Vagina (tissue), 2 donors: Measurements from ENCODE around the gene IGHMBP2. TPM values are rescaled to one million over a fixed set of nuclear protein-coding genes. Genes with fewer than 3 reads are reported as not detected.
A peak's percentile ranks its signal among the peaks of the same experiment; 100 is the strongest.

Experiments
- DNase-seq, 2 donors: peaks; one replicate each; pipeline ENCODE4 v3.0.0-alpha.2; 2017; ENCODE audit errors: extremely low spot score in 2 of 2
- H3K27ac ChIP-seq: fragments of 200-600 bp; sonication (generic); one replicate; pipeline ENCODE4 v1.5.1; 2019
- H3K27me3 ChIP-seq: fragments of 200-600 bp; sonication (generic); one replicate; pipeline ENCODE4 v1.5.1; 2019
- H3K36me3 ChIP-seq, 2 donors: fragments of 200-600 bp; sonication (generic); one replicate each; pipeline ENCODE4 v1.5.1; 2017 to 2019
- H3K4me1 ChIP-seq: fragments of 200-600 bp; sonication (generic); one replicate; pipeline ENCODE4 v1.5.1; 2019
- H3K4me3 ChIP-seq, 2 donors: fragments of 200-600 bp; sonication (generic); 1 replicate in 1 of 2; 2 replicates in 1 of 2; pipeline ENCODE4 v1.5.1; 2016 to 2019
- H3K9me3 ChIP-seq: fragments of 200-600 bp; sonication (generic); one replicate; pipeline ENCODE4 v1.5.1; 2019
- POLR2A ChIP-seq, 2 donors: fragments of 450-650 bp; IDR thresholded peaks; one replicate each; pipeline ENCODE4 v1.6.1; 2017; ENCODE audit warnings: antibody characterized with exemption in 2 of 2, mild to moderate bottlenecking in 2 of 2, moderate library complexity in 2 of 2
- POLR2AphosphoS5 ChIP-seq, 2 donors: sonication (generic); formaldehyde crosslinking; IDR thresholded peaks; one replicate each; pipeline ENCODE4 v1.9.0; 2017; ENCODE audit warnings: antibody characterized with exemption in 2 of 2, mild to moderate bottlenecking in 2 of 2, low read depth in 1 of 2; ENCODE audit not compliant: insufficient read depth in 1 of 2
- intact Hi-C: fragments of 100-400 bp; cut with DNase I; formaldehyde crosslinking; loops from one replicate; pipeline ENCODE4 v1.15.1; 2023
- total RNA-seq: library from RNA; depleted of rRNA; stranded (reverse); fragments of >200 nt; gene quantifications from one replicate; pipeline ENCODE4 v1.2.3, GENCODE V29; 2016
- TF ChIP-seq, protein P1 (sequence below), 3 experiments: fragments of 450-650 bp in 2 of 3; fragments of 200-600 bp in 1 of 3; sonication (generic) in 1 of 3; IDR thresholded peaks; one replicate each; pipeline ENCODE4 v1.5.1; 2017 to 2019; ENCODE audit warnings: antibody characterized with exemption in 3 of 3, mild to moderate bottlenecking in 2 of 3, moderate library complexity in 2 of 3

The IGHMBP2 gene
- total RNA-seq, 1 donor from 2014 or later: 8.3 TPM

DNA sequence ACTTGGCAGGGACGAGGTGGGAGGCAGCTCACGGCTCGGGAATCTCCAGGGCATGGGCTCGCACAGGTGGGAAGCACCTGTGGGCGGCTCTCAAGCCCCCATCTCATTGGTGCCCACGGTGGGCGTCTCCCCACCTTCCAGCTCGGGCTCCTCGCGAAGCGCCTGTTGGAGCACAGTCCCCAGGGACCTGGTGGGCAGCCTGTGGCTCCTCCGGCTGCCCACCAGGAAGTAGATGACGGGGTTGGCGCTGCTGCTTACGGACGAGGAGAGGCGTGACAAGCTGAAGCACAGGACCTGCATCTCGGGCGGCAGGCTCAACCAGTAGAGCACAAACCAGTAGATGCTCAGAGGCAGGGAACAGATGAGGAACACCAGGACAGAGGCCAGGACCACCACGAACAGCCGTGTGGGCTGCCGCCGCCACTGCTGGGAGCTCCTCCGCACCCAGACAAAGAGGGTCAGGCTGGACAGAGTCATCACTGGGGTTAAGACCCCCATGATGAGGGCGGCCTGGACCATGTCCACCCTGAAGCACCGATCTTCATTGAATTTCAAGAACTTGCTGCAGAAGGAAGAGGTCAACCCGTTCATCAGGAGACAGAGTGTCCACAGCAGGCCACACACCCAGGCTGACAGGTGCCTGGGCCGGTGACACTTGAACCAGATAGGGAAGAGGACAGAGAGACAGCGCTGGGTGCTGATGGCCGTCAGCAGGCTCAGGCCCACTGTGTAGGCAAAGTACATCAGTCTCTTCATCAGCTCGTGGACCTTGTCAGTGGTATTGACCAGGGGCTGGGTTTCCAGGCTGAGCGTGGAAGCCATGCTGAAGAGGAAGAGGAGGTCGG, 76.5 kb downstream of the IGHMBP2 start:
- no peak overlapping the region for H3K4me3 ChIP-seq
- intact Hi-C loops: no loop called here
- no peaks in the 10 kb centered on the region for H3K27me3 ChIP-seq
- H3K4me1 ChIP-seq: peaks cover 8% of the 10 kb centered on the region
- no peak for DNase-seq
- TF ChIP-seq, protein P1, sequence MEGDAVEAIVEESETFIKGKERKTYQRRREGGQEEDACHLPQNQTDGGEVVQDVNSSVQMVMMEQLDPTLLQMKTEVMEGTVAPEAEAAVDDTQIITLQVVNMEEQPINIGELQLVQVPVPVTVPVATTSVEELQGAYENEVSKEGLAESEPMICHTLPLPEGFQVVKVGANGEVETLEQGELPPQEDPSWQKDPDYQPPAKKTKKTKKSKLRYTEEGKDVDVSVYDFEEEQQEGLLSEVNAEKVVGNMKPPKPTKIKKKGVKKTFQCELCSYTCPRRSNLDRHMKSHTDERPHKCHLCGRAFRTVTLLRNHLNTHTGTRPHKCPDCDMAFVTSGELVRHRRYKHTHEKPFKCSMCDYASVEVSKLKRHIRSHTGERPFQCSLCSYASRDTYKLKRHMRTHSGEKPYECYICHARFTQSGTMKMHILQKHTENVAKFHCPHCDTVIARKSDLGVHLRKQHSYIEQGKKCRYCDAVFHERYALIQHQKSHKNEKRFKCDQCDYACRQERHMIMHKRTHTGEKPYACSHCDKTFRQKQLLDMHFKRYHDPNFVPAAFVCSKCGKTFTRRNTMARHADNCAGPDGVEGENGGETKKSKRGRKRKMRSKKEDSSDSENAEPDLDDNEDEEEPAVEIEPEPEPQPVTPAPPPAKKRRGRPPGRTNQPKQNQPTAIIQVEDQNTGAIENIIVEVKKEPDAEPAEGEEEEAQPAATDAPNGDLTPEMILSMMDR (IDR thresholded peaks at IDR 0.05): no peak
- TF ChIP-seq POLR2AphosphoS5 (IDR thresholded peaks at IDR 0.05; ENCODE audit: insufficient read depth in 1 of 2, low read depth in 1 of 2): no peak
- TF ChIP-seq POLR2A (IDR thresholded peaks at IDR 0.05): no peak
- no peaks in the 10 kb centered on the region for H3K36me3 ChIP-seq
- H3K27ac ChIP-seq: no peak overlapping the region
- H3K9me3 ChIP-seq: no peaks in the 10 kb centered on the region

DNA sequence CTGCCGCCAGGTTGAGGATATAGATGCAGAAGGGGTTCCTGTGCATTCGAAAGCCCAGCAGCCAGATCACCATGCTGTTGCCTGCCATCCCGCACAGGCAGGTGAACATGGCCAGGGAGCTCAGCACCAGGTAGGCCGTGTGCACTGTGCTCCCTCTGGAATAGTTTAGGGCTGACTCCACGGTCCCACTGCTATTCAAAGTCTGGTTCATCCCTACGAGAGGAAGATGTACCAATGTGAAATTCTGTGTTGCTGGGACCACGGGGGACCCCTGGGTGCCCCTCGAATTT, 77.0 kb downstream of the IGHMBP2 start, which contains the start of gene MRGPRD:
MRGPRD (minus strand) TSS at position 211 of the 290 bp plus-strand sequence; CDS start at position 211, 0 bp downstream.
- Histone ChIP-seq H3K4me1 (peaks cover 8% of the 10 kb centered on the region), H3K27ac (no peak within 1 kb of the TSS), H3K4me3 (no peak within 1 kb of the TSS), H3K36me3 (no peaks in the 10 kb centered on the region), H3K27me3 (no peaks in the 10 kb centered on the region), H3K9me3 (no peaks in the 10 kb centered on the region)
- DNase-seq: no peak
- TF ChIP-seq POLR2A (IDR thresholded peaks at IDR 0.05) (no peak), POLR2AphosphoS5 (IDR thresholded peaks at IDR 0.05; ENCODE audit: insufficient read depth in 1 of 2, low read depth in 1 of 2) (no peak)
- TF ChIP-seq, protein P1 (IDR thresholded peaks at IDR 0.05): no peak
- intact Hi-C loops: no loop called here

DNA sequence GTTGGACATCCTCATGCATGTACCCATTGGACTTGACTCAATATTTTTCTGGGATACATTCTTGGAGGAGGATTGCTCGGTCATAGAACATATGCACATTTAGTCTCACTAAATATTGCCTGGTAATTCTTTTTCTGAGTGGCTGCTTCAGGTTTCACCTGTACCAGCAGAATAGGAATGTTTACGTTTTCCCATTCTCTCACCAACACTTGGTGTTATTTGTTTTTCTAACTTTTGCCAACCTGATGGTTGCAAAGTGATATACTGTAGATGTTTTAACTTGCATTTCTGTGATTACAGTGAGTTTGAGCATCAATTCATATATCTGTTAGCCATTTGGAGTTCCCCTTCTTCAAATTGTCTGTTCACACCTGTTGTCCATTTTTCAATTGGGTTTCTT, 78.4 kb downstream of the IGHMBP2 start:
- intact Hi-C loops: no loop called here
- no peaks in the 10 kb centered on the region for H3K27me3 ChIP-seq
- no peak for DNase-seq
- H3K4me1 ChIP-seq: peaks cover 8% of the 10 kb centered on the region
- TF ChIP-seq POLR2AphosphoS5 (IDR thresholded peaks at IDR 0.05; ENCODE audit: insufficient read depth in 1 of 2, low read depth in 1 of 2) (no peak), POLR2A (IDR thresholded peaks at IDR 0.05) (no peak)
- TF ChIP-seq, protein P1 (IDR thresholded peaks at IDR 0.05): no peak
- no peak overlapping the region for H3K4me3 ChIP-seq
- no peak overlapping the region for H3K27ac ChIP-seq
- H3K36me3 ChIP-seq: no peaks in the 10 kb centered on the region
- H3K9me3 ChIP-seq: no peaks in the 10 kb centered on the region

DNA sequence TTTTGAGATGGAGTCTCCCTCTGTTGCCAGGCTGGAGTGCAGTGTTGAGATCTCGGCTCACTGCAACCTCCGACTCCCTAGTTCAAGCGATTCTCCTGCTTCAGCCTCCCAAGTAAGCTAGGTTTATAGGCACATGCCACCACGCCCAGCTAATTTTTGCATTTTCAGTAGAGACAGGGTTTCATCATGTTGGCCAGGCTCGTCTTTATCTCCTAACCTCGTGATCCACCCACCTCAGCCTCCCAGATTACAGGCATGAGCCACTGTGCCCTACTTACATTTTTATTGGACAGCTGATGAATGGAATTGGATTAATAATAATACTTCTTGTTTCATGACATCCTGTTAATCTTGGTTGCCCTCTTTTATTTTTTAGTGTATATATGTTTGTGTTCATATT, 80.1 kb downstream of the IGHMBP2 start:
- intact Hi-C loops: no loop called here
- no peak overlapping the region for H3K27ac ChIP-seq
- H3K36me3 ChIP-seq: no peaks in the 10 kb centered on the region
- H3K4me3 ChIP-seq: no peak overlapping the region
- DNase-seq: peak in 1 of 2 donors; percentile 40
- TF ChIP-seq POLR2AphosphoS5 (IDR thresholded peaks at IDR 0.05; ENCODE audit: insufficient read depth in 1 of 2, low read depth in 1 of 2) (no peak), POLR2A (IDR thresholded peaks at IDR 0.05) (no peak)
- TF ChIP-seq, protein P1 (IDR thresholded peaks at IDR 0.05): no peak
- H3K27me3 ChIP-seq: no peaks in the 10 kb centered on the region
- H3K4me1 ChIP-seq: peaks cover 5% of the 10 kb centered on the region
- H3K9me3 ChIP-seq: no peaks in the 10 kb centered on the region

DNA sequence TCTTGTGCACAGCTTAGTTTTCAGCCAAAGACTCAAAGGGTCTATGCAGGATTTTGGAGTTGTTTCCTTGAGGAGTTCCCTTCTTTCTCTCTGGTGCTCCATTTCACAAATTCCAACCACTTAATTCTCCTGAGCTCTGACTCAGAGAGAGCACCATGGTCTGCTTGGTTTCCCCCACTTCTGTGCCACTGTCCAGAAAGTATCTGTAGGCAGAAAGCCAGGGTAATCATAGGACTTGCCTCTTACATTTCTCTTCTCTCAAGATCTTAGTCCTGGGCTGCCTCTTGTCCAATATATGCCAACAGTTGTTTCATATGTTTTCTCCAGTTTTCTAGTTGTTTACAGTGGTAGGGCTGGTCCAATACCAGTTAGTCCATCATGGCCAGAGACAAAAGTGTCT, 83.5 kb downstream of the IGHMBP2 start:
- H3K4me3 ChIP-seq: no peak overlapping the region
- DNase-seq: no peak
- TF ChIP-seq POLR2AphosphoS5 (IDR thresholded peaks at IDR 0.05; ENCODE audit: insufficient read depth in 1 of 2, low read depth in 1 of 2): no peak
- TF ChIP-seq POLR2A (IDR thresholded peaks at IDR 0.05): no peak
- TF ChIP-seq, protein P1 (IDR thresholded peaks at IDR 0.05): no peak
- no peaks in the 10 kb centered on the region for H3K27me3 ChIP-seq
- intact Hi-C loops: no loop called here
- H3K4me1 ChIP-seq: no peaks in the 10 kb centered on the region
- H3K9me3 ChIP-seq: no peaks in the 10 kb centered on the region
- H3K27ac ChIP-seq: no peak overlapping the region
- no peaks in the 10 kb centered on the region for H3K36me3 ChIP-seq
